Measurements from ENCODE around the gene GABPA. TPM values are rescaled to one million over a fixed set of nuclear protein-coding genes. Genes with fewer than 3 reads are reported as not detected.

The GABPA gene
- total and polyA plus RNA-seq, 4 donors, result 5.4 to 19.4 (median 11.5) TPM

DNA sequence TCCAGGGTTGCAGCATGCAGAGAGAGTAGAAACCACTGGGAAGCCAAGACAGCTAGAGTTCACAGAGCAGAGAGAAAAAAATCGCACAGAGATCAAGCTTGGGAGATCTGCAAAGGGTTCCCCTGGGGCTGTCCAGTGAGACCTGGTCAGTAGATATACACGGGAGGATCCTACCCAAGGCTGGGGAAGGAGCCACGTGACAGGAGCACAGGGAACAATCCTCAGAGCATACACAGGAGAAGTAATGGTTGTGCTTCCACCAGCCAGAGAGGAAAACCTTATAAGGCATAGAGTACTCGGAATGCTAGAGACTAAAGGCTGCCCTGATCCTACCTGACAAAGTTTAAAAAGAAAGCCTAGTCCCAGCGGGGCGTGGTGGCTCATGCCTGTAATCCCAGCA lies 53.9 kb downstream of the GABPA start (continued):
- TF ChIP-seq, protein P1, sequence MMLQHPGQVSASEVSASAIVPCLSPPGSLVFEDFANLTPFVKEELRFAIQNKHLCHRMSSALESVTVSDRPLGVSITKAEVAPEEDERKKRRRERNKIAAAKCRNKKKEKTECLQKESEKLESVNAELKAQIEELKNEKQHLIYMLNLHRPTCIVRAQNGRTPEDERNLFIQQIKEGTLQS (IDR thresholded peaks at IDR 0.05), result no peak
- TF ChIP-seq, protein P2, sequence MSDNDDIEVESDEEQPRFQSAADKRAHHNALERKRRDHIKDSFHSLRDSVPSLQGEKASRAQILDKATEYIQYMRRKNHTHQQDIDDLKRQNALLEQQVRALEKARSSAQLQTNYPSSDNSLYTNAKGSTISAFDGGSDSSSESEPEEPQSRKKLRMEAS (IDR thresholded peaks at IDR 0.05), result no peak
- no peak for TF ChIP-seq FOXA1 (IDR thresholded peaks at IDR 0.05)

DNA sequence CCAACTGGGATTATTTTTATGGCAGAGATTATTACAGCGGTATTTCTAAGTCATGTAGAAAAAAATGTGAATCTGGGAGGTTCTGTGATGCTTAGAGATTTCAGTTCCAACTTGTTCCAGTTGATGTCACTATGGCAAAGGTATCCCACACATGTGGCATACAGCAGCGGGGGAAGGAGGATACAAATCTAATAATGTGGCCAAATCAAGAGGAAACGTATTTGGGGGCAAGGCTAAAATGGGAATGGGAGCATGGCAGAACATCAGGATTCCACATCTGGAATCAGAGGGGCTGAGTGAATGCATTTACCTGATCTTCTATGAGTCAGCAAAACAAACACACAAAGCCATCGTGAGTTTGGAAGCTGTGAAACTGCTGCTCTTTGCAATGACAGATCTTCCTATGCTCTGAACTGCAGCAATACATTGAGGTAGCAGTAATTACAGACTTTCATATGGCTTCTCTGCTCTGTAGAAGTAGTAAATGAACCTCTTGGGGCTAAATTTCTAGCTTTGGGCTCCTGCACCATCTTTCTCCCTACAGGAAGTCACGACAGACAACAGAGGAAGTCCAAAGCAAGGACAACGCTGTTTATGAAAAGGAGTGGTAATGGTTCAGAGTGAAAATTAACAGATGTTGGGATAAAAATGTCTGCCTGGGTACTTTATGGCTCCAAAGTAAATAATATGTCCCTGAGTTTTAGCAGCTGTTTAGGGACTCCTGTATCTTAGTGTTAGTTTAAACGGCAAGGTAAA lies 55.5 kb downstream of the GABPA start:
- H3K27me3 ChIP-seq (ENCODE audit: control insufficient read depth in 4 of 4, insufficient read depth in 4 of 4, low read length in 3 of 4), result peaks cover 0 to 7% (median 0%) of the 10 kb centered on the region in 4 donors
- no peak overlapping the region for H3K9ac ChIP-seq (ENCODE audit: low read depth in 1 of 2, low read length in 2 of 2)
- 23% methylated on average over 7 of the region's 7 CpGs for WGBS
- H3K4me3 ChIP-seq (ENCODE audit: low read depth in 1 of 3, low read length in 3 of 3), result peak overlapping the region; percentile 32 to 70 (median 38)
- no peak overlapping the region for H3K27ac ChIP-seq (ENCODE audit: low read depth in 1 of 2, low read length in 2 of 2)
- DNase-seq (ENCODE audit: low spot score), result no peak
- no peaks in the 10 kb centered on the region for H3K9me3 ChIP-seq (ENCODE audit: control insufficient read depth in 4 of 4, low read length in 3 of 4)
- H3K36me3 ChIP-seq (ENCODE audit: control insufficient read depth in 4 of 4, insufficient read depth in 3 of 4, low read depth in 1 of 4, low read length in 3 of 4), result no peaks in the 10 kb centered on the region
- TF ChIP-seq NR2F2 (IDR thresholded peaks at IDR 0.05), result no peak
- TF ChIP-seq, protein P2 (IDR thresholded peaks at IDR 0.05), result peak; percentile 39
- peak in 1 of 2 donors; percentile 38 for TF ChIP-seq JUND (IDR thresholded peaks at IDR 0.05)
- TF ChIP-seq, protein P3, sequence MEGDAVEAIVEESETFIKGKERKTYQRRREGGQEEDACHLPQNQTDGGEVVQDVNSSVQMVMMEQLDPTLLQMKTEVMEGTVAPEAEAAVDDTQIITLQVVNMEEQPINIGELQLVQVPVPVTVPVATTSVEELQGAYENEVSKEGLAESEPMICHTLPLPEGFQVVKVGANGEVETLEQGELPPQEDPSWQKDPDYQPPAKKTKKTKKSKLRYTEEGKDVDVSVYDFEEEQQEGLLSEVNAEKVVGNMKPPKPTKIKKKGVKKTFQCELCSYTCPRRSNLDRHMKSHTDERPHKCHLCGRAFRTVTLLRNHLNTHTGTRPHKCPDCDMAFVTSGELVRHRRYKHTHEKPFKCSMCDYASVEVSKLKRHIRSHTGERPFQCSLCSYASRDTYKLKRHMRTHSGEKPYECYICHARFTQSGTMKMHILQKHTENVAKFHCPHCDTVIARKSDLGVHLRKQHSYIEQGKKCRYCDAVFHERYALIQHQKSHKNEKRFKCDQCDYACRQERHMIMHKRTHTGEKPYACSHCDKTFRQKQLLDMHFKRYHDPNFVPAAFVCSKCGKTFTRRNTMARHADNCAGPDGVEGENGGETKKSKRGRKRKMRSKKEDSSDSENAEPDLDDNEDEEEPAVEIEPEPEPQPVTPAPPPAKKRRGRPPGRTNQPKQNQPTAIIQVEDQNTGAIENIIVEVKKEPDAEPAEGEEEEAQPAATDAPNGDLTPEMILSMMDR (IDR thresholded peaks at IDR 0.05; ENCODE audit: low read depth, low read length, missing input control), result peak; percentile 45
- peak; percentile 78 to 80 for TF ChIP-seq RAD21 (IDR thresholded peaks at IDR 0.05)
- peak; percentile 10 to 53 for TF ChIP-seq GABPA (IDR thresholded peaks at IDR 0.05 in 1 of 2, conservative IDR thresholded peaks at IDR 0.05 in 1 of 2)
- TF ChIP-seq SP1 (IDR thresholded peaks at IDR 0.05), result no peak
- H3K4me1 ChIP-seq (ENCODE audit: control insufficient read depth in 4 of 4, insufficient read depth in 4 of 4, low read length in 3 of 4), result peaks cover 0 to 8% (median 3%) of the 10 kb centered on the region in 4 donors

DNA sequence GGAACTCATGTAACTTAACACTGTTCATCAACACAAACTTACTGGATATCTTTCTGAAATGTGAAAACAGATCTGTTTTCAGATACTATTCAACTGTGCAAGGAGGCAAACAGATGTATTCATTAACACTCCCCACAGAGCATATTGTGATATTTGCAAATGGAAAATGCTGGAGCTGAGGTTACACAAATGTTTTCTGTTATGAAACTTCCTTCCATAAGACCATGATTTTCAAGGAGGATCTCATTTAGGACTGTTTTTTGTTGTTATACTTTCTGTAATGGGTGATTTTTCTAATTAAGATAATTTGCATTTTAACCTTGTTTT lies 56.1 kb downstream of the GABPA start:
- no peak for TF ChIP-seq HNF4G (IDR thresholded peaks at IDR 0.05)
- TF ChIP-seq RXRA (IDR thresholded peaks at IDR 0.05), result no peak
- TF ChIP-seq TAF1 (conservative IDR thresholded peaks at IDR 0.05), result no peak
- TF ChIP-seq, protein P1 (IDR thresholded peaks at IDR 0.05), result no peak
- TF ChIP-seq HNF4A (conservative IDR thresholded peaks at IDR 0.05), result no peak
- TF ChIP-seq NR2F2 (IDR thresholded peaks at IDR 0.05), result no peak
- no peak for TF ChIP-seq FOXA2 (IDR thresholded peaks at IDR 0.05)
- no peak for TF ChIP-seq EGR1 (IDR thresholded peaks at IDR 0.05; ENCODE audit: low read depth in 2 of 2)
- TF ChIP-seq RAD21 (IDR thresholded peaks at IDR 0.05), result no peak
- TF ChIP-seq, protein P4, sequence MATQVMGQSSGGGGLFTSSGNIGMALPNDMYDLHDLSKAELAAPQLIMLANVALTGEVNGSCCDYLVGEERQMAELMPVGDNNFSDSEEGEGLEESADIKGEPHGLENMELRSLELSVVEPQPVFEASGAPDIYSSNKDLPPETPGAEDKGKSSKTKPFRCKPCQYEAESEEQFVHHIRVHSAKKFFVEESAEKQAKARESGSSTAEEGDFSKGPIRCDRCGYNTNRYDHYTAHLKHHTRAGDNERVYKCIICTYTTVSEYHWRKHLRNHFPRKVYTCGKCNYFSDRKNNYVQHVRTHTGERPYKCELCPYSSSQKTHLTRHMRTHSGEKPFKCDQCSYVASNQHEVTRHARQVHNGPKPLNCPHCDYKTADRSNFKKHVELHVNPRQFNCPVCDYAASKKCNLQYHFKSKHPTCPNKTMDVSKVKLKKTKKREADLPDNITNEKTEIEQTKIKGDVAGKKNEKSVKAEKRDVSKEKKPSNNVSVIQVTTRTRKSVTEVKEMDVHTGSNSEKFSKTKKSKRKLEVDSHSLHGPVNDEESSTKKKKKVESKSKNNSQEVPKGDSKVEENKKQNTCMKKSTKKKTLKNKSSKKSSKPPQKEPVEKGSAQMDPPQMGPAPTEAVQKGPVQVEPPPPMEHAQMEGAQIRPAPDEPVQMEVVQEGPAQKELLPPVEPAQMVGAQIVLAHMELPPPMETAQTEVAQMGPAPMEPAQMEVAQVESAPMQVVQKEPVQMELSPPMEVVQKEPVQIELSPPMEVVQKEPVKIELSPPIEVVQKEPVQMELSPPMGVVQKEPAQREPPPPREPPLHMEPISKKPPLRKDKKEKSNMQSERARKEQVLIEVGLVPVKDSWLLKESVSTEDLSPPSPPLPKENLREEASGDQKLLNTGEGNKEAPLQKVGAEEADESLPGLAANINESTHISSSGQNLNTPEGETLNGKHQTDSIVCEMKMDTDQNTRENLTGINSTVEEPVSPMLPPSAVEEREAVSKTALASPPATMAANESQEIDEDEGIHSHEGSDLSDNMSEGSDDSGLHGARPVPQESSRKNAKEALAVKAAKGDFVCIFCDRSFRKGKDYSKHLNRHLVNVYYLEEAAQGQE (IDR thresholded peaks at IDR 0.05), result no peak
- TF ChIP-seq, protein P2 (IDR thresholded peaks at IDR 0.05), result no peak
- TF ChIP-seq SP1 (IDR thresholded peaks at IDR 0.05), result no peak
- TF ChIP-seq, protein P5, sequence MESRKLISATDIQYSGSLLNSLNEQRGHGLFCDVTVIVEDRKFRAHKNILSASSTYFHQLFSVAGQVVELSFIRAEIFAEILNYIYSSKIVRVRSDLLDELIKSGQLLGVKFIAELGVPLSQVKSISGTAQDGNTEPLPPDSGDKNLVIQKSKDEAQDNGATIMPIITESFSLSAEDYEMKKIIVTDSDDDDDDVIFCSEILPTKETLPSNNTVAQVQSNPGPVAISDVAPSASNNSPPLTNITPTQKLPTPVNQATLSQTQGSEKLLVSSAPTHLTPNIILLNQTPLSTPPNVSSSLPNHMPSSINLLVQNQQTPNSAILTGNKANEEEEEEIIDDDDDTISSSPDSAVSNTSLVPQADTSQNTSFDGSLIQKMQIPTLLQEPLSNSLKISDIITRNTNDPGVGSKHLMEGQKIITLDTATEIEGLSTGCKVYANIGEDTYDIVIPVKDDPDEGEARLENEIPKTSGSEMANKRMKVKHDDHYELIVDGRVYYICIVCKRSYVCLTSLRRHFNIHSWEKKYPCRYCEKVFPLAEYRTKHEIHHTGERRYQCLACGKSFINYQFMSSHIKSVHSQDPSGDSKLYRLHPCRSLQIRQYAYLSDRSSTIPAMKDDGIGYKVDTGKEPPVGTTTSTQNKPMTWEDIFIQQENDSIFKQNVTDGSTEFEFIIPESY (IDR thresholded peaks at IDR 0.05), result no peak
- TF ChIP-seq, protein P3 (IDR thresholded peaks at IDR 0.05; ENCODE audit: low read depth, low read length, missing input control), result no peak
- H3K27ac ChIP-seq (ENCODE audit: low read depth in 1 of 2, low read length in 2 of 2), result no peak overlapping the region
- no peak for DNase-seq (ENCODE audit: low spot score)
- H3K36me3 ChIP-seq (ENCODE audit: control insufficient read depth in 4 of 4, insufficient read depth in 3 of 4, low read depth in 1 of 4, low read length in 3 of 4), result no peaks in the 10 kb centered on the region
- H3K27me3 ChIP-seq (ENCODE audit: control insufficient read depth in 4 of 4, insufficient read depth in 4 of 4, low read length in 3 of 4), result peaks cover 0 to 7% (median 0%) of the 10 kb centered on the region in 4 donors
- H3K9me3 ChIP-seq (ENCODE audit: control insufficient read depth in 4 of 4, low read length in 3 of 4), result no peaks in the 10 kb centered on the region
- H3K4me1 ChIP-seq (ENCODE audit: control insufficient read depth in 4 of 4, insufficient read depth in 4 of 4, low read length in 3 of 4), result peaks cover 0 to 8% (median 3%) of the 10 kb centered on the region in 4 donors
- no peak overlapping the region for H3K9ac ChIP-seq (ENCODE audit: low read depth in 1 of 2, low read length in 2 of 2)
- H3K4me3 ChIP-seq (ENCODE audit: low read depth in 1 of 3, low read length in 3 of 3), result peak overlapping the region in 1 of 3 donors; percentile 32

Data from liver (tissue), 9 donors.